Embryonic facial prominence (tissue), 1 donor: ENCODE results near the gene EMC10.
"Not testable (repeated sequence)": the region's sequence is repeated elsewhere in the genome, so short reads cannot be mapped to it uniquely, and the experiment has no call there.

ENCODE experiments used
- DNase-seq: peaks from one replicate; pipeline ENCODE4 v3.0.0-alpha.2; 2016; ENCODE audit errors: extremely low spot score

EMC10 gene

GRCh38 chr19:50476224-50476906 is at the start of gene EMC10, which contains the start of gene GARIN5A:
Gene EMC10, plus strand, starts transcription at chr19:50476507. Its CDS starts 38 bp downstream, at chr19:50476545.
Gene GARIN5A, minus strand, starts transcription at chr19:50476848. Its CDS starts 460 bp downstream, at chr19:50476388.
- peak; percentile 88 for DNase-seq

- no peak for DNase-seq
These were observed 48.9 kb upstream of the EMC10 start for GRCh38 chr19:50427318-50427925.

- peak; percentile 60 for DNase-seq
These were observed 48.3 kb upstream of the EMC10 start for GRCh38 chr19:50427997-50428425.

GRCh38 chr19:50428772-50429463 is 47.4 kb upstream of the EMC10 start:
- no peak for DNase-seq

- no peak for DNase-seq
These were observed 45.4 kb upstream of the EMC10 start for GRCh38 chr19:50430888-50431342.

- peak; percentile 73 for DNase-seq
These were observed 44.7 kb upstream of the EMC10 start for GRCh38 chr19:50431343-50432220.

GRCh38 chr19:50432221-50433028 is 43.9 kb upstream of the EMC10 start, which contains the start of gene MYBPC2:
Gene MYBPC2, plus strand, starts transcription at chr19:50432892. Its CDS starts 62 bp downstream, at chr19:50432954.
- peak; percentile 36 for DNase-seq

- no peak for DNase-seq
These were observed 42.8 kb upstream of the EMC10 start for GRCh38 chr19:50433201-50434180.

GRCh38 chr19:50434525-50434924 is 41.8 kb upstream of the EMC10 start:
- no peak for DNase-seq

GRCh38 chr19:50435221-50435620 is 41.1 kb upstream of the EMC10 start:
- no peak for DNase-seq

- DNase-seq, result no peak
These were observed 40.7 kb upstream of the EMC10 start for GRCh38 chr19:50435627-50436026.

GRCh38 chr19:50437862-50438449 is 38.4 kb upstream of the EMC10 start:
- DNase-seq, result no peak

- DNase-seq, result not testable (repeated sequence)
These were observed 37.2 kb upstream of the EMC10 start for GRCh38 chr19:50439130-50439529.

- no peak for DNase-seq
These were observed 32.2 kb upstream of the EMC10 start for GRCh38 chr19:50444059-50444458.

GRCh38 chr19:50447053-50447452 is 29.3 kb upstream of the EMC10 start:
- DNase-seq, result no peak

GRCh38 chr19:50447750-50448149 is 28.6 kb upstream of the EMC10 start:
- DNase-seq, result no peak

GRCh38 chr19:50449236-50449899 is 26.9 kb upstream of the EMC10 start:
- DNase-seq, result no peak
